ENCODE data around the gene SELENOT. TPM values are rescaled to one million over a fixed set of nuclear protein-coding genes. Genes with fewer than 3 reads are reported as not detected.

The SELENOT gene
- total and polyA plus RNA-seq, 4 donors = 52.7 to 107 (median 70.0) TPM

GRCh38 chr3:150581174-150581573, 21.9 kb upstream of the SELENOT start:
- H3K9ac ChIP-seq (ENCODE audit: low read depth in 1 of 2, low read length in 2 of 2) = no peak overlapping the region
- no peak overlapping the region for H3K4me3 ChIP-seq (ENCODE audit: low read depth in 1 of 3, low read length in 3 of 3)
- H3K36me3 ChIP-seq (ENCODE audit: control insufficient read depth in 4 of 4, insufficient read depth in 3 of 4, low read depth in 1 of 4, low read length in 3 of 4) = peaks cover 7 to 48% (median 30%) of the 10 kb centered on the region in 4 donors
- no peaks in the 10 kb centered on the region for H3K9me3 ChIP-seq (ENCODE audit: control insufficient read depth in 4 of 4, low read length in 3 of 4)
- no peak for TF ChIP-seq RXRA (IDR thresholded peaks at IDR 0.05)
- no peak for TF ChIP-seq EGR1 (IDR thresholded peaks at IDR 0.05; ENCODE audit: low read depth in 2 of 2)
- no peak for TF ChIP-seq MAX (IDR thresholded peaks at IDR 0.05)
- TF ChIP-seq SP1 (IDR thresholded peaks at IDR 0.05) = no peak
- TF ChIP-seq REST (IDR thresholded peaks at IDR 0.05) = no peak
- TF ChIP-seq FOXA1 (IDR thresholded peaks at IDR 0.05) = no peak
- no peak for TF ChIP-seq ATF3 (IDR thresholded peaks at IDR 0.05)
- no peak for TF ChIP-seq FOXA2 (IDR thresholded peaks at IDR 0.05)
- no peak for TF ChIP-seq ZBTB33 (IDR thresholded peaks at IDR 0.05)
- no peak for TF ChIP-seq NR2F2 (IDR thresholded peaks at IDR 0.05)
- no peak for TF ChIP-seq HNF4A (conservative IDR thresholded peaks at IDR 0.05)
- H3K27ac ChIP-seq (ENCODE audit: low read depth in 1 of 2, low read length in 2 of 2) = no peak overlapping the region
- no peak for DNase-seq (ENCODE audit: low spot score)
- no peaks in the 10 kb centered on the region for H3K27me3 ChIP-seq (ENCODE audit: control insufficient read depth in 4 of 4, insufficient read depth in 4 of 4, low read length in 3 of 4)
- no peaks in the 10 kb centered on the region for H3K4me1 ChIP-seq (ENCODE audit: control insufficient read depth in 4 of 4, insufficient read depth in 4 of 4, low read length in 3 of 4)

- 64% methylated on average over 2 of the region's 2 CpGs for WGBS
- H3K9me3 ChIP-seq (ENCODE audit: control insufficient read depth in 4 of 4, low read length in 3 of 4) = no peaks in the 10 kb centered on the region
- H3K4me1 ChIP-seq (ENCODE audit: control insufficient read depth in 4 of 4, insufficient read depth in 4 of 4, low read length in 3 of 4) = no peaks in the 10 kb centered on the region
- H3K9ac ChIP-seq (ENCODE audit: low read depth in 1 of 2, low read length in 2 of 2) = no peak overlapping the region
- H3K36me3 ChIP-seq (ENCODE audit: control insufficient read depth in 4 of 4, insufficient read depth in 3 of 4, low read depth in 1 of 4, low read length in 3 of 4) = peaks cover 7 to 42% (median 22%) of the 10 kb centered on the region in 4 donors
- no peak for TF ChIP-seq TAF1 (conservative IDR thresholded peaks at IDR 0.05)
- TF ChIP-seq HNF4A (conservative IDR thresholded peaks at IDR 0.05) = peak in 1 of 2 donors; percentile 16
- no peak for TF ChIP-seq FOXA1 (IDR thresholded peaks at IDR 0.05)
- no peak for DNase-seq (ENCODE audit: low spot score)
- no peak overlapping the region for H3K27ac ChIP-seq (ENCODE audit: low read depth in 1 of 2, low read length in 2 of 2)
- H3K27me3 ChIP-seq (ENCODE audit: control insufficient read depth in 4 of 4, insufficient read depth in 4 of 4, low read length in 3 of 4) = no peaks in the 10 kb centered on the region
- H3K4me3 ChIP-seq (ENCODE audit: low read depth in 1 of 3, low read length in 3 of 3) = no peak overlapping the region
Measured at GRCh38 chr3:150582620-150583019, 20.5 kb upstream of the SELENOT start.

- Histone ChIP-seq H3K27ac (ENCODE audit: low read depth in 1 of 2, low read length in 2 of 2) (no peak overlapping the region), H3K4me1 (ENCODE audit: control insufficient read depth in 4 of 4, insufficient read depth in 4 of 4, low read length in 3 of 4) (no peaks in the 10 kb centered on the region), H3K27me3 (ENCODE audit: control insufficient read depth in 4 of 4, insufficient read depth in 4 of 4, low read length in 3 of 4) (no peaks in the 10 kb centered on the region), H3K9ac (ENCODE audit: low read depth in 1 of 2, low read length in 2 of 2) (no peak overlapping the region), H3K36me3 (ENCODE audit: control insufficient read depth in 4 of 4, insufficient read depth in 3 of 4, low read depth in 1 of 4, low read length in 3 of 4) (peaks cover 7 to 44% (median 21%) of the 10 kb centered on the region in 4 donors), H3K4me3 (ENCODE audit: low read depth in 1 of 3, low read length in 3 of 3) (no peak overlapping the region), H3K9me3 (ENCODE audit: control insufficient read depth in 4 of 4, low read length in 3 of 4) (no peaks in the 10 kb centered on the region)
- WGBS = 74% methylated on average over 1 of the region's 1 CpG
- no peak for DNase-seq (ENCODE audit: low spot score)
- TF ChIP-seq REST (IDR thresholded peaks at IDR 0.05) = no peak
- TF ChIP-seq EGR1 (IDR thresholded peaks at IDR 0.05; ENCODE audit: low read depth in 2 of 2) = no peak
- no peak for TF ChIP-seq MAX (IDR thresholded peaks at IDR 0.05)
- no peak for TF ChIP-seq ATF3 (IDR thresholded peaks at IDR 0.05)
- no peak for TF ChIP-seq RAD21 (IDR thresholded peaks at IDR 0.05)
- no peak for TF ChIP-seq HNF4A (conservative IDR thresholded peaks at IDR 0.05)
- no peak for TF ChIP-seq HNF4G (IDR thresholded peaks at IDR 0.05)
- TF ChIP-seq SP1 (IDR thresholded peaks at IDR 0.05) = no peak
- TF ChIP-seq CTCF (IDR thresholded peaks at IDR 0.05; ENCODE audit: low read depth, low read length, missing input control) = no peak
Measured at GRCh38 chr3:150583028-150583427, 20.1 kb upstream of the SELENOT start.
